NB4 (cell line): Measurements from ENCODE around the gene PDCD4.
A peak's percentile ranks its signal among the peaks of the same experiment; 100 is the strongest.

Experiments used
- DNase-seq: peaks from one replicate; pipeline ENCODE4 v3.0.0; 2010; ENCODE audit warnings: low read depth
- H3K4me3 ChIP-seq: one replicate; pipeline ENCODE4 v1.5.1; 2011; ENCODE audit warnings: mild to moderate bottlenecking, low read depth, low read length, moderate library complexity
- CTCF ChIP-seq: IDR thresholded peaks from one replicate; pipeline ENCODE4 v1.5.1; 2012; ENCODE audit warnings: low read depth, low read length
- MAX ChIP-seq: IDR thresholded peaks from 2 replicates; pipeline ENCODE4 v1.6.1; 2011; ENCODE audit warnings: low read depth, low read length
- MYC ChIP-seq: IDR thresholded peaks from 2 replicates; pipeline ENCODE4 v1.6.1; 2011; ENCODE audit warnings: low read depth, low read length
- POLR2A ChIP-seq: IDR thresholded peaks from 2 replicates; pipeline ENCODE4 v1.6.1; 2011; ENCODE audit warnings: mild to moderate bottlenecking; ENCODE audit not compliant: insufficient read length; ENCODE audit errors: extremely low read depth

PDCD4 gene

GRCh38 chr10:110871298-110872084, at the start of gene PDCD4:
Gene PDCD4, plus strand, starts transcription at chr10:110871928. Its CDS starts 4,100 bp downstream, at chr10:110876028.
- H3K4me3 ChIP-seq = peak within 1 kb of the TSS; percentile 95
- peak; percentile 43; the same call in 1 of the 2 replicates for TF ChIP-seq MYC
- TF ChIP-seq CTCF = no peak
- peak; percentile 76 for TF ChIP-seq MAX
- TF ChIP-seq POLR2A = peak; percentile 94
- peak; percentile 98 for DNase-seq

GRCh38 chr10:110822035-110822711, 49.6 kb upstream of the PDCD4 start:
- TF ChIP-seq POLR2A (no peak), MYC (no peak), MAX (no peak), CTCF (no peak)
- no peak overlapping the region for H3K4me3 ChIP-seq
- no peak for DNase-seq

GRCh38 chr10:110822712-110823311, 48.9 kb upstream of the PDCD4 start:
- TF ChIP-seq CTCF (no peak), POLR2A (no peak), MAX (no peak), MYC (no peak)
- H3K4me3 ChIP-seq = no peak overlapping the region
- no peak for DNase-seq

GRCh38 chr10:110824152-110824441, 47.6 kb upstream of the PDCD4 start:
- no peak for TF ChIP-seq CTCF
- TF ChIP-seq MAX = no peak
- TF ChIP-seq POLR2A = no peak
- TF ChIP-seq MYC = no peak
- no peak overlapping the region for H3K4me3 ChIP-seq
- no peak for DNase-seq

- H3K4me3 ChIP-seq = no peak overlapping the region
- DNase-seq = no peak
- TF ChIP-seq MYC (no peak), MAX (no peak), POLR2A (no peak), CTCF (no peak)
These were observed 47.1 kb upstream of the PDCD4 start for GRCh38 chr10:110824660-110825059.
